H7 (cell line): Measurements from ENCODE around the gene C17orf50. TPM values are rescaled to one million over a fixed set of nuclear protein-coding genes. Genes with fewer than 3 reads are reported as not detected.
A peak's percentile ranks its signal among the peaks of the same experiment; 100 is the strongest.

Source experiments
- DNase-seq: peaks from one replicate; pipeline ENCODE4 v3.0.0; 2012
- H3K27me3 ChIP-seq: 2 replicates; pipeline ENCODE4 v1.6.0; 2011; ENCODE audit warnings: mild to moderate bottlenecking, low read length; ENCODE audit not compliant: control insufficient read depth, insufficient read depth
- H3K36me3 ChIP-seq: replicated peaks from 2 replicates; pipeline ENCODE4 v1.5.1; 2011; ENCODE audit warnings: low read length; ENCODE audit not compliant: control insufficient read depth, insufficient read depth
- H3K4me3 ChIP-seq: 2 replicates; pipeline ENCODE4 v1.5.1; 2011; ENCODE audit warnings: low read depth, mild to moderate bottlenecking, control low read depth, low read length, moderate library complexity; ENCODE audit not compliant: insufficient read depth
- total RNA-seq: library from RNA; depleted of rRNA; stranded (reverse); fragments of >200 nt; shearing (Covaris generic); gene quantifications from 2 replicates; pipeline ENCODE4 v1.2.3, GENCODE V29; 2014

Gene C17orf50
- total RNA-seq, 1 experiment from 2014 or later: not detected

GRCh38 chr17:35752945-35753764 is 7.5 kb upstream of the C17orf50 start, which contains the start of gene GAS2L2:
Gene GAS2L2 (minus strand): TSS chr17:35753239. CDS start chr17:35752850, 389 bp downstream.
- H3K27me3 ChIP-seq: peaks cover 21% of the 10 kb centered on the region
- H3K36me3 ChIP-seq: no peaks in the 10 kb centered on the region
- H3K4me3 ChIP-seq: no peak within 1 kb of the TSS
- DNase-seq: peak; percentile 69

GRCh38 chr17:35757243-35757642 is 3.4 kb upstream of the C17orf50 start:
- peaks cover 2% of the 10 kb centered on the region; the same call in 1 of the 2 replicates for H3K27me3 ChIP-seq
- no peak overlapping the region for H3K4me3 ChIP-seq
- DNase-seq: no peak
- no peaks in the 10 kb centered on the region for H3K36me3 ChIP-seq

DNA sequence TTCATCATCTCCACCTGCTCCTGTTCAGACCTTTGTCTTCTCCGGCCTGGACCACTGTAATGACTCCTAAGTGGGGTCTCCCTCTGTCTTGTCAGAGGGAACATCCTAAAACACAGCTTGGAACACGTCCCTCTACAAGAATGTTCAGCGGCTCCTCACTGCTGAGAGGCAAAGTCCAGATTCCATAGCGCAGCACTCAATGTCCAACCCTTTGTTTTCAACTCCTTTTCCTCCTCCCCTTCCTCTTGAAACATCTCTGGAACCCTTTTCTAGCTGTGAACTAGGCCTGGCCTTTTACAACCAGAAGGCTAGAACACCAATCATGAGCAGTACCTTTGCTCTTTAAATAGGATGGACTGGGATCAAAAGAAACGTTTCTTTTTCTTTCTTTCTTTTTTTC is 914 bp downstream of the C17orf50 start:
- H3K4me3 ChIP-seq: no peak overlapping the region
- H3K27me3 ChIP-seq: peaks cover 4% of the 10 kb centered on the region
- no peak for DNase-seq
- no peaks in the 10 kb centered on the region for H3K36me3 ChIP-seq

- H3K27me3 ChIP-seq: peaks cover 4% of the 10 kb centered on the region
- no peak for DNase-seq
- H3K4me3 ChIP-seq: peak overlapping the region; percentile 54
- H3K36me3 ChIP-seq: no peaks in the 10 kb centered on the region
Observed at GRCh38 chr17:35763767-35764122, 3.1 kb downstream of the C17orf50 start.

DNA sequence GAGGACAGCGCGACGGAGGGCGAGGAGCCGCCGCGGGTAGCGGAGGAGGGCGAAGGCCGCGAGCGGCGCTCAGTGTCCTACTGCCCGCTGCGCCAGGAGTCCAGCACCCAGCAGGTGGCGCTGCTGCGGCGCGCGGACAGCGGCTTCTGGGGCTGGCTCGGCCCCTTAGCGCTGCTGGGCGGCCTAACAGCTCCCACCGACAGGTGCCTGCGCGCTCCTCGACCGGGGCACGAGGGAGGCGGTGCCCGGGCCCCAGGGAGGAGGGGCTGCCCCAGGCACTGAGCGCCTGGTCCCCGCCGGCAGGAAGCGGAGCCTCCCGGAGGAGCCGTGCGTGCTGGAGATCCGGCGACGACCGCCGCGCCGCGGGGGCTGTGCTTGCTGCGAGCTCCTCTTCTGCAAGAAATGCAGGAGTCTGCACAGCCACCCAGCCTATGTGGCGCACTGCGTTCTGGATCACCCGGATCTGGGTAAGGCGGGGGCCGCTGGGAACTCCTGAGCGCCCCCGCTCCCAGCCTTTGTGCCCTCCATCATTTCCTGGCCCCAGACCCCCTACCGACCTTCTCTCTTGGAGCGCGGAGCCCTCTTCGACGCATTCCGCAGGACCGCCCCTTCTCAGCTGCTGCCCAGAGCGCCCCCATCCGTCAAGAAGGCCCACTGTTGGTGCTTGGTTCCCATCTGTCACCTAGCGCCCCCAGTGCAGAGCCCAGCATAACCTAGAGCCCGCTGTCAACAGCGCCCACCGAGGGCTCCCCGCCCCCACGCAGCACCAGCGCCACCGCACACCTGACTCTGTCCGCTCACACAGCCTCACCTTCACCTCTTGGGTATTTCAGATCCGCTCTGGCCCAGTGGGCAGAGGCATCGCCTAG is 3.7 kb downstream of the C17orf50 start:
- peaks cover 4% of the 10 kb centered on the region for H3K27me3 ChIP-seq
- peak; percentile 99 for DNase-seq
- no peaks in the 10 kb centered on the region for H3K36me3 ChIP-seq
- H3K4me3 ChIP-seq: peak overlapping the region; percentile 54

DNA sequence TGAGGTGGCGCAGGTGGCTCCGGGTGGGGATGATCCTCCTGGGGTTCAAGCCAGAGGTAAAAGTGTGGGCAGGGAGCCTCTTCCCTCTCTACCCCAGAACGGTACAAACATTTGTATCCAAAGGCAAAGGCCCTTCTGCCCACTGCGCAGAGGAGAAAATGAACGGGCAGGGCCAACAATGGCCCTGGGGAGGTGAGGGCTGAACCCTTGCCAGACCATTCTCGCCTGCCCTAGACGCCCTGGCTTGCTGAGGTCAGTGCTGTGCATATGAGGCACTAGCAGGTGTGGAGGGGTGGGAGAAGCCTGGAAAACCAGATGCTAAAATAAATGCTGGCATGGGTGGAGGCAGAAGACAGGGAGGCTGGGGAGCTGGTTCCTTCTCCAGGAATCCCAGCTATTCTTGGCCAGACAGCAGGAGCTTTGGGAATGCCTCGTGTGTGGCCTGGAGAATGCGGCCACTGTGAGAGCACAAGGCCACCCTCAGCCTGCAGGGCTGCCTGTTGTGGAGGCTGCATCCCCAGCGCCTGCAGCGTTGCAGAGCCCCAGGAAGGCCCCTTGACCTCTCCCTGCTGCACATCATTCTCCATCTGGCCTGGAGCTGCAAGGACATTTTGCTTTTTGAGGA is 4.5 kb downstream of the C17orf50 start:
- H3K4me3 ChIP-seq: no peak overlapping the region
- H3K36me3 ChIP-seq: no peaks in the 10 kb centered on the region
- DNase-seq: peak; percentile 55
- peaks cover 3% of the 10 kb centered on the region for H3K27me3 ChIP-seq

DNA sequence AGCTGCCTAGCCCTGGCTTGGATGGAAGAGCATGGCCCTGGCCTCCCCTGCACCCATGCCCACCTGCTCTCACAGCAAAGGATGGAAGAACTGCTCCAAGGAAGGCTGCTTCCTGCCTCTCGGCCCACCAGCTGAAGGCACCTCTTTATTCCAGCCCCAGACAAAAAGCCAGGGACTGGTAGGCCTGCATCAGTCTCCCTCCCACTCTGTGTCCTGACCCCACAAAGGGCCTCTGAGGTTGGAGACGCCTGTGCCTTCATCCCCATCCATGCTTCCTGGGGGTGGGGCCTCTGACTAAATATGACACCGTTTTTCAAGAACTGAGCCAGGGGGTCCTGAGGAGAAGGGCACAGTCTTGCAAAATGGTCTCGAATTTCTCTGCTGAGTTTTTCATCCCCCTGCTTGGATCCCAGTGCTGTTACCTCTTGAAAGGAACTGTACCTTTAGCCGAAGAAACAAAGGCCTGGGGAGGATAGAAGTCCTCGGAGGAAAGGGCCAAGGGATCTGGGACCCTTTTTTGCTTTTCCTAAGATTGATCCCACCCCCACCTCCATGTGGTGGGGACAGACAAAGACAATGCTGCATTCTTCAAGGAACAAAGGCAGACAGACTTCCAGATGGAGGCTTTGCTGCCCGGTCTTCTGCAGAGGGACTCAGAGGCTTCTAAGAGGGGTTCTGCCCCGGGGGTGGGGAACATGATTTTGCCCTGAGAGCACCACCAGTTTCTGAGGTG is 5.2 kb downstream of the C17orf50 start:
- peak; percentile 57 for DNase-seq
- H3K27me3 ChIP-seq: peaks cover 2% of the 10 kb centered on the region; the same call in 1 of the 2 replicates
- H3K4me3 ChIP-seq: no peak overlapping the region
- H3K36me3 ChIP-seq: no peaks in the 10 kb centered on the region

GRCh38 chr17:35766489-35766877 is 5.8 kb downstream of the C17orf50 start:
- DNase-seq: peak; percentile 53

GRCh38 chr17:35766903-35767510 is 6.3 kb downstream of the C17orf50 start:
- H3K27me3 ChIP-seq: peaks cover 2% of the 10 kb centered on the region; the same call in 1 of the 2 replicates
- DNase-seq: peak; percentile 69
- no peaks in the 10 kb centered on the region for H3K36me3 ChIP-seq
- no peak overlapping the region for H3K4me3 ChIP-seq

More at GRCh38 chr17:35766489-35766877, 5.8 kb downstream of the C17orf50 start:
- no peaks in the 10 kb centered on the region for H3K36me3 ChIP-seq
- peaks cover 2% of the 10 kb centered on the region; the same call in 1 of the 2 replicates for H3K27me3 ChIP-seq
- H3K4me3 ChIP-seq: no peak overlapping the region

- DNase-seq: no peak
- Histone ChIP-seq H3K27me3 (peaks cover 2% of the 10 kb centered on the region; the same call in 1 of the 2 replicates), H3K36me3 (no peaks in the 10 kb centered on the region), H3K4me3 (no peak overlapping the region)
Observed at GRCh38 chr17:35768797-35769196, 8.1 kb downstream of the C17orf50 start.

DNA sequence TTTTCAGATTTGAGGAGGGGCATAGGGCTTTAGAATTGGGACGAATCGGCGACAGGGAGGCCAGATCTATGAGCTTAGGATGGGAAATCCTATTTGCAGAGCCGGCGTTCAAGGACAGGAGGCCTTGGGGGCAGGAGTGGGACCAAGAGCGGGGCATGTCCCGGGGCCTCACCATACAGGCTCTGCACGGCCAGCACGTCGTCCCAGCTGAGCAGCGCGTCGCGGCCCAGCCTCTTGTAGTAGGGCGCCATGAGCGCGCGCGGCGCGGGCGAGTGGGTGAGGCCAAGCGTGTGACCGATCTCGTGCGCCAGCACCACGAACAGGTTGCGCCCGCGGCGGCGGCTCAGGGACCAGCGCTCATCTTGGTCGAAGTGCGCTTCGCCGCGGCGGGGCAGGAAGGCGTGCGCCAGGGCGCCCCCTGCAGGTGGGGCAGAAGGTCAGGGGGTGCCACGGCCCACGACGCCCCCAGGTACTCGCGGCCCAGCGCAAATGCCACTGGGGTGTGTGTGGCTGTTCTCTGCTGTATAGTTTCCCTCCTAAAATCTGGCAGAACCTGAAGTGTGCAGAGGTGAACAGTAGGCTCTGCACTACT is 9.3 kb downstream of the C17orf50 start:
- DNase-seq: peak; percentile 58
- no peak overlapping the region for H3K4me3 ChIP-seq
- no peaks in the 10 kb centered on the region for H3K36me3 ChIP-seq
- H3K27me3 ChIP-seq: no peaks in the 10 kb centered on the region

DNA sequence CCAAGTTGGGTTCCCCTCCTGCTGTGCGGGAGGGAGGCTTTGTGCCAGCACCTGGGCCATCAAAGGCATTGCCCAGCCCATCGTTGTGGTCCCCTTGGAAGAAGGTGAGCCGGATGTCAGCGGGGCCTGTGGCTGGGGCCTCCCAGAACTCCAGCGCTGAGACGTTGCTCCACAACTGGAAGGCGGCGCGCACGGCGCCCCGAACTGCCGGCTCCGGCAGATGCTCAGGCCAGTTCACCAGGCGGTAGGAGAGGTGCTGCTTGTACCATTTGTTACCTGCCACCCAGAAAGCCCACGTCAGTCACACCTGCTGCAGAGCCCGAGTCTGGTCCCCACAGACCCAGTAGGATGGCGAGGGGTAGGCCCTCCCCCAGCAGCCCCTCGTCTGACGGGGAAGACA is 12.4 kb downstream of the C17orf50 start:
- no peak overlapping the region for H3K4me3 ChIP-seq
- no peaks in the 10 kb centered on the region for H3K36me3 ChIP-seq
- no peaks in the 10 kb centered on the region for H3K27me3 ChIP-seq
- no peak for DNase-seq

DNA sequence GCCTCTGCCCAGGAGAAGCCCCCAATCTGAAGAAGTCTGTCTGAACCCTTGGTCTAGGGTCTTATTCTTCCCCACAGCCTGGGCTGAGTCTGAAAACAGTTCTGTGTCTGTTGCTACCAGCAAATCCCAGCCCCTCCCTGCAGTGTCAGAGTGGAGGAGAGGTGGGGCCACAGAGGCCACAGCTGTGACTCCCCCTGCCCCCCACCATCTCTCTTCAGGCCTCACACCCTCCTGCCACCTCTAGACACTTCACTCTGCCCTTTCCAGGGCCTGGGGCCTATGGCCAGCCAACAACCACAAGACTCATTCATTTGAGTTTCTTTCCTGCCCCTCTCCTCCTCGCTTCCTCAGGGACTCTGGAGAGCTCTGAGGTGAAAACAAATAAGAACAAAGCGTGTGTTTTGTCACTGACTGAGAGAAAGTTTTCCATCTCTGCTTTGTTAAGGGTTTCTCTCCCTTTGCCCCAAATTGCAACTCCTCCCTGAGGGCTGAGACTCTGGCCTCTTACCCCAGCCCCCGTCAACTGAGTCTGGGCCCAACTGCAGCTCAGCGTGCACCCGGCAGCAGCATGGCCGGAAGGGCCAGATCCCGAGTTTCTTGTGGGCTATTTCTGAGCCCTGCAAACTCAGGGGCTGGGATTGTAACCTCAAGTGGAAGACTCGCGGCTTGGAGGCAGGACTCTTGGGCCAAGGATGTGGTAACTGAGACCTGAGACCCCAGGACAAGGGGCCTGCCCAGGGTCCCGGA is 13.2 kb downstream of the C17orf50 start:
- no peaks in the 10 kb centered on the region for H3K36me3 ChIP-seq
- H3K4me3 ChIP-seq: no peak overlapping the region
- DNase-seq: no peak
- H3K27me3 ChIP-seq: no peaks in the 10 kb centered on the region
